H1 (cell line): Measurements from ENCODE around the gene UGT1A10. TPM values are rescaled to one million over a fixed set of nuclear protein-coding genes. Genes with fewer than 3 reads are reported as not detected.

Source experiments
- CBX8 ChIP-seq: fragments of 300-800, 300-1000 bp; sonication (generic); IDR thresholded peaks from 2 replicates; pipeline ENCODE4 v1.7.1; 2016; ENCODE audit warnings: low read depth, low read length, borderline replicate concordance
- CEBPB ChIP-seq: IDR thresholded peaks from 2 replicates; pipeline ENCODE4 v1.6.1; 2012; ENCODE audit warnings: low read depth, low read length
- POLR2AphosphoS5 ChIP-seq: IDR thresholded peaks from 2 replicates; pipeline ENCODE4 v1.6.1; 2011; ENCODE audit warnings: low read depth, low read length
- RFX5 ChIP-seq: IDR thresholded peaks from 2 replicates; pipeline ENCODE4 v1.6.1; 2011; ENCODE audit warnings: low read depth, low read length, improper control_type of control experiment, borderline replicate concordance
- TAF1 ChIP-seq: IDR thresholded peaks from 2 replicates; pipeline ENCODE4 v1.6.1; 2011; ENCODE audit warnings: mild to moderate bottlenecking, low read depth, low read length
- TBP ChIP-seq: IDR thresholded peaks from 2 replicates; pipeline ENCODE4 v1.6.1; 2011; ENCODE audit warnings: low read depth, low read length, improper control_type of control experiment
- polyA plus RNA-seq, 7 experiments: library from polyadenylated mRNA; depleted of rRNA in 3 of 7; stranded (reverse) in 5 of 7; unstranded in 2 of 7; fragments of >200 nt in 5 of 7; fragments of 200-250 nt in 2 of 7; gene quantifications; 1 replicate in 5 of 7; 2 replicates in 1 of 7; 4 replicates in 1 of 7; pipeline versions ENCODE4 v1.2.1 to v1.2.3, GENCODE V29; 2011 to 2013; ENCODE audit warnings: missing spikeins in 2 of 7, mixed read lengths in 2 of 7
- total RNA-seq: library from RNA; stranded (reverse); fragmentation: NEBNext Ultra II Directional; extraction: Animal tissue kit (Norgen Biotek cat#: 25700); gene quantifications from 2 replicates; pipeline ENCODE4 v1.2.1, GENCODE V29; 2021
- TF ChIP-seq, protein P1 (sequence below): IDR thresholded peaks from 2 replicates; pipeline ENCODE4 v1.6.1; 2011; ENCODE audit warnings: low read depth, mild to moderate bottlenecking, low read length; ENCODE audit not compliant: insufficient read depth
- TF ChIP-seq, protein P2 (sequence below): fragments of 300-600 bp; sonication (generic); IDR thresholded peaks from 2 replicates; pipeline ENCODE4 v1.7.1; 2012; ENCODE audit warnings: low read length, moderate library complexity, mild to moderate bottlenecking, inconsistent platforms; ENCODE audit not compliant: insufficient replicate concordance

UGT1A10 gene
- total and polyA plus RNA-seq, 2 of the 8 experiments (the other 6 are each of a cell fraction or from before 2014, with no cell fraction given), result not detected

DNA sequence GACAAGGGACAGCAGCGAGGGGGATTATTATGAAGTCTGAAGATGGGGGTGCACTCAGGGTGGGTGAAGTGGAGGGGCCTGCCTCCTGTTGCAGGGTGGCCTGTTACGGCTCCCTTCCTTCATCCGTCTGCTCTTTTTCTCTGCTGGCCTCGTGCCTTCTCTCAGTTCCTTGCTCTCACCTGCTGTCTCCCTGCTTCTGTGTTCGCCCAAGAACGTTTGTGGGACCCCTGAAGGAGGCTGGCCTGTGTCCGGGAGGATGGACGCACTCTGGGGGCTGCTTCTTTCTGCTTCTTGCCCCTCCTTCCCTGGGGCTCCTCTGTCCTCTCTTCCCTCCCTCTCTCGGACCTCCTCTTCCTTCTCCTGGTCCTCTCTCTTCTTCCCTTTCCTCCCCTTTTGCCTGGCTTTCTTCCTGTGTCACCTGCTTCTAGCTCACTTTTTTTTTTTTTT, 155.7 kb downstream of the UGT1A10 start (continued):
- TF ChIP-seq, protein P1, sequence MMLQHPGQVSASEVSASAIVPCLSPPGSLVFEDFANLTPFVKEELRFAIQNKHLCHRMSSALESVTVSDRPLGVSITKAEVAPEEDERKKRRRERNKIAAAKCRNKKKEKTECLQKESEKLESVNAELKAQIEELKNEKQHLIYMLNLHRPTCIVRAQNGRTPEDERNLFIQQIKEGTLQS, result no peak
- TF ChIP-seq, protein P2, sequence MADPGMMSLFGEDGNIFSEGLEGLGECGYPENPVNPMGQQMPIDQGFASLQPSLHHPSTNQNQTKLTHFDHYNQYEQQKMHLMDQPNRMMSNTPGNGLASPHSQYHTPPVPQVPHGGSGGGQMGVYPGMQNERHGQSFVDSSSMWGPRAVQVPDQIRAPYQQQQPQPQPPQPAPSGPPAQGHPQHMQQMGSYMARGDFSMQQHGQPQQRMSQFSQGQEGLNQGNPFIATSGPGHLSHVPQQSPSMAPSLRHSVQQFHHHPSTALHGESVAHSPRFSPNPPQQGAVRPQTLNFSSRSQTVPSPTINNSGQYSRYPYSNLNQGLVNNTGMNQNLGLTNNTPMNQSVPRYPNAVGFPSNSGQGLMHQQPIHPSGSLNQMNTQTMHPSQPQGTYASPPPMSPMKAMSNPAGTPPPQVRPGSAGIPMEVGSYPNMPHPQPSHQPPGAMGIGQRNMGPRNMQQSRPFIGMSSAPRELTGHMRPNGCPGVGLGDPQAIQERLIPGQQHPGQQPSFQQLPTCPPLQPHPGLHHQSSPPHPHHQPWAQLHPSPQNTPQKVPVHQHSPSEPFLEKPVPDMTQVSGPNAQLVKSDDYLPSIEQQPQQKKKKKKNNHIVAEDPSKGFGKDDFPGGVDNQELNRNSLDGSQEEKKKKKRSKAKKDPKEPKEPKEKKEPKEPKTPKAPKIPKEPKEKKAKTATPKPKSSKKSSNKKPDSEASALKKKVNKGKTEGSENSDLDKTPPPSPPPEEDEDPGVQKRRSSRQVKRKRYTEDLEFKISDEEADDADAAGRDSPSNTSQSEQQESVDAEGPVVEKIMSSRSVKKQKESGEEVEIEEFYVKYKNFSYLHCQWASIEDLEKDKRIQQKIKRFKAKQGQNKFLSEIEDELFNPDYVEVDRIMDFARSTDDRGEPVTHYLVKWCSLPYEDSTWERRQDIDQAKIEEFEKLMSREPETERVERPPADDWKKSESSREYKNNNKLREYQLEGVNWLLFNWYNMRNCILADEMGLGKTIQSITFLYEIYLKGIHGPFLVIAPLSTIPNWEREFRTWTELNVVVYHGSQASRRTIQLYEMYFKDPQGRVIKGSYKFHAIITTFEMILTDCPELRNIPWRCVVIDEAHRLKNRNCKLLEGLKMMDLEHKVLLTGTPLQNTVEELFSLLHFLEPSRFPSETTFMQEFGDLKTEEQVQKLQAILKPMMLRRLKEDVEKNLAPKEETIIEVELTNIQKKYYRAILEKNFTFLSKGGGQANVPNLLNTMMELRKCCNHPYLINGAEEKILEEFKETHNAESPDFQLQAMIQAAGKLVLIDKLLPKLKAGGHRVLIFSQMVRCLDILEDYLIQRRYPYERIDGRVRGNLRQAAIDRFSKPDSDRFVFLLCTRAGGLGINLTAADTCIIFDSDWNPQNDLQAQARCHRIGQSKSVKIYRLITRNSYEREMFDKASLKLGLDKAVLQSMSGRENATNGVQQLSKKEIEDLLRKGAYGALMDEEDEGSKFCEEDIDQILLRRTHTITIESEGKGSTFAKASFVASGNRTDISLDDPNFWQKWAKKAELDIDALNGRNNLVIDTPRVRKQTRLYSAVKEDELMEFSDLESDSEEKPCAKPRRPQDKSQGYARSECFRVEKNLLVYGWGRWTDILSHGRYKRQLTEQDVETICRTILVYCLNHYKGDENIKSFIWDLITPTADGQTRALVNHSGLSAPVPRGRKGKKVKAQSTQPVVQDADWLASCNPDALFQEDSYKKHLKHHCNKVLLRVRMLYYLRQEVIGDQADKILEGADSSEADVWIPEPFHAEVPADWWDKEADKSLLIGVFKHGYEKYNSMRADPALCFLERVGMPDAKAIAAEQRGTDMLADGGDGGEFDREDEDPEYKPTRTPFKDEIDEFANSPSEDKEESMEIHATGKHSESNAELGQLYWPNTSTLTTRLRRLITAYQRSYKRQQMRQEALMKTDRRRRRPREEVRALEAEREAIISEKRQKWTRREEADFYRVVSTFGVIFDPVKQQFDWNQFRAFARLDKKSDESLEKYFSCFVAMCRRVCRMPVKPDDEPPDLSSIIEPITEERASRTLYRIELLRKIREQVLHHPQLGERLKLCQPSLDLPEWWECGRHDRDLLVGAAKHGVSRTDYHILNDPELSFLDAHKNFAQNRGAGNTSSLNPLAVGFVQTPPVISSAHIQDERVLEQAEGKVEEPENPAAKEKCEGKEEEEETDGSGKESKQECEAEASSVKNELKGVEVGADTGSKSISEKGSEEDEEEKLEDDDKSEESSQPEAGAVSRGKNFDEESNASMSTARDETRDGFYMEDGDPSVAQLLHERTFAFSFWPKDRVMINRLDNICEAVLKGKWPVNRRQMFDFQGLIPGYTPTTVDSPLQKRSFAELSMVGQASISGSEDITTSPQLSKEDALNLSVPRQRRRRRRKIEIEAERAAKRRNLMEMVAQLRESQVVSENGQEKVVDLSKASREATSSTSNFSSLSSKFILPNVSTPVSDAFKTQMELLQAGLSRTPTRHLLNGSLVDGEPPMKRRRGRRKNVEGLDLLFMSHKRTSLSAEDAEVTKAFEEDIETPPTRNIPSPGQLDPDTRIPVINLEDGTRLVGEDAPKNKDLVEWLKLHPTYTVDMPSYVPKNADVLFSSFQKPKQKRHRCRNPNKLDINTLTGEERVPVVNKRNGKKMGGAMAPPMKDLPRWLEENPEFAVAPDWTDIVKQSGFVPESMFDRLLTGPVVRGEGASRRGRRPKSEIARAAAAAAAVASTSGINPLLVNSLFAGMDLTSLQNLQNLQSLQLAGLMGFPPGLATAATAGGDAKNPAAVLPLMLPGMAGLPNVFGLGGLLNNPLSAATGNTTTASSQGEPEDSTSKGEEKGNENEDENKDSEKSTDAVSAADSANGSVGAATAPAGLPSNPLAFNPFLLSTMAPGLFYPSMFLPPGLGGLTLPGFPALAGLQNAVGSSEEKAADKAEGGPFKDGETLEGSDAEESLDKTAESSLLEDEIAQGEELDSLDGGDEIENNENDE, result no peak
- TF ChIP-seq POLR2AphosphoS5 (no peak), RFX5 (no peak), TAF1 (no peak), TBP (no peak), CEBPB (no peak), CBX8 (no peak)
